Measurements from ENCODE around the gene WDFY3.
A peak's percentile ranks its signal among the peaks of the same experiment; 100 is the strongest.

The WDFY3 gene

GRCh38 chr4:84966382-84967242 lies at the start of gene WDFY3:
Gene WDFY3, minus strand, starts transcription at chr4:84966690. Its CDS starts 106,099 bp downstream, at chr4:84860591.
- peak within 1 kb of the TSS; percentile 68 for H3K4me2 ChIP-seq (ENCODE audit: low read depth, low read length, poor library complexity, severe bottlenecking)
- peaks cover 40% of the 10 kb centered on the region for H3K79me2 ChIP-seq (ENCODE audit: insufficient read depth, low read length)
- no peak for TF ChIP-seq EZH2phosphoT487 (IDR thresholded peaks at IDR 0.05; ENCODE audit: borderline replicate concordance)
- no peak for TF ChIP-seq CTCF (conservative IDR thresholded peaks at IDR 0.05; ENCODE audit: low read length)
- peaks cover 4% of the 10 kb centered on the region for H4K20me1 ChIP-seq (ENCODE audit: insufficient read depth, low read length, poor library complexity, severe bottlenecking)
- H3K36me3 ChIP-seq (ENCODE audit: insufficient read depth, low read length) = no peaks in the 10 kb centered on the region
- peak within 1 kb of the TSS; percentile 70 for H3K4me3 ChIP-seq (ENCODE audit: low read length, poor library complexity, severe bottlenecking)
- peak within 1 kb of the TSS; percentile 84 for H2AFZ ChIP-seq (ENCODE audit: low read length)
- H3K4me1 ChIP-seq (ENCODE audit: insufficient read depth, low read length, poor library complexity, severe bottlenecking) = peaks cover 3% of the 10 kb centered on the region
- no peaks in the 10 kb centered on the region for H3K9me3 ChIP-seq (ENCODE audit: insufficient read depth, low read depth, low read length)
- no peaks in the 10 kb centered on the region for H3K9me2 ChIP-seq (replicated peaks; ENCODE audit: low read depth, low read length)
- no peaks in the 10 kb centered on the region for H3K27me3 ChIP-seq (ENCODE audit: insufficient read depth, low read length, poor library complexity, severe bottlenecking)
- H3K9ac ChIP-seq (ENCODE audit: low read depth, low read length, poor library complexity, severe bottlenecking) = peak within 1 kb of the TSS; percentile 58
- H3F3A ChIP-seq (ENCODE audit: low read depth) = no peaks in the 10 kb centered on the region

GRCh38 chr4:85005865-85006377 lies 39.4 kb upstream of the WDFY3 start:
- Histone ChIP-seq H3K36me3 (ENCODE audit: insufficient read depth, low read length) (no peaks in the 10 kb centered on the region), H3K27me3 (ENCODE audit: insufficient read depth, low read length, poor library complexity, severe bottlenecking) (no peaks in the 10 kb centered on the region), H3K9ac (ENCODE audit: low read depth, low read length, poor library complexity, severe bottlenecking) (no peak overlapping the region), H3K9me2 (replicated peaks; ENCODE audit: low read depth, low read length) (no peaks in the 10 kb centered on the region), H3K4me1 (ENCODE audit: insufficient read depth, low read length, poor library complexity, severe bottlenecking) (no peaks in the 10 kb centered on the region), H3K4me3 (ENCODE audit: low read length, poor library complexity, severe bottlenecking) (no peak overlapping the region), H3K4me2 (ENCODE audit: low read depth, low read length, poor library complexity, severe bottlenecking) (no peak overlapping the region), H3K79me2 (ENCODE audit: insufficient read depth, low read length) (no peaks in the 10 kb centered on the region), H4K20me1 (ENCODE audit: insufficient read depth, low read length, poor library complexity, severe bottlenecking) (no peaks in the 10 kb centered on the region), H3K9me3 (ENCODE audit: insufficient read depth, low read depth, low read length) (no peaks in the 10 kb centered on the region), H3F3A (ENCODE audit: low read depth) (no peaks in the 10 kb centered on the region), H2AFZ (ENCODE audit: low read length) (no peak overlapping the region)
- TF ChIP-seq CTCF (conservative IDR thresholded peaks at IDR 0.05; ENCODE audit: low read length) = no peak
- no peak for TF ChIP-seq EZH2phosphoT487 (IDR thresholded peaks at IDR 0.05; ENCODE audit: borderline replicate concordance)

GRCh38 chr4:85000343-85000742 lies 33.9 kb upstream of the WDFY3 start:
- Histone ChIP-seq H3K36me3 (ENCODE audit: insufficient read depth, low read length) (no peaks in the 10 kb centered on the region), H3K79me2 (ENCODE audit: insufficient read depth, low read length) (no peaks in the 10 kb centered on the region), H2AFZ (ENCODE audit: low read length) (no peak overlapping the region), H3K9me3 (ENCODE audit: insufficient read depth, low read depth, low read length) (no peaks in the 10 kb centered on the region), H3F3A (ENCODE audit: low read depth) (no peaks in the 10 kb centered on the region), H4K20me1 (ENCODE audit: insufficient read depth, low read length, poor library complexity, severe bottlenecking) (no peaks in the 10 kb centered on the region), H3K9me2 (replicated peaks; ENCODE audit: low read depth, low read length) (no peaks in the 10 kb centered on the region), H3K9ac (ENCODE audit: low read depth, low read length, poor library complexity, severe bottlenecking) (no peak overlapping the region), H3K4me1 (ENCODE audit: insufficient read depth, low read length, poor library complexity, severe bottlenecking) (no peaks in the 10 kb centered on the region), H3K4me2 (ENCODE audit: low read depth, low read length, poor library complexity, severe bottlenecking) (no peak overlapping the region), H3K27me3 (ENCODE audit: insufficient read depth, low read length, poor library complexity, severe bottlenecking) (no peaks in the 10 kb centered on the region), H3K4me3 (ENCODE audit: low read length, poor library complexity, severe bottlenecking) (no peak overlapping the region)
- TF ChIP-seq EZH2phosphoT487 (IDR thresholded peaks at IDR 0.05; ENCODE audit: borderline replicate concordance) (no peak), CTCF (conservative IDR thresholded peaks at IDR 0.05; ENCODE audit: low read length) (no peak)
